Activated CD4-positive, alpha-beta T cell treated with anti-CD3 and anti-CD28 coated beads, Interleukin-10, Interleukin-2, amounts not matched to agents 100 ng/mL and 50 ng/mL, durations not matched to agents 16 hours and 8 hours (primary cell): Measurements from ENCODE around the gene DDX17.

Experiments
- DNase-seq: peaks from one replicate; pipeline ENCODE4 v3.0.0-alpha.2; 2020

The DDX17 gene

DNA sequence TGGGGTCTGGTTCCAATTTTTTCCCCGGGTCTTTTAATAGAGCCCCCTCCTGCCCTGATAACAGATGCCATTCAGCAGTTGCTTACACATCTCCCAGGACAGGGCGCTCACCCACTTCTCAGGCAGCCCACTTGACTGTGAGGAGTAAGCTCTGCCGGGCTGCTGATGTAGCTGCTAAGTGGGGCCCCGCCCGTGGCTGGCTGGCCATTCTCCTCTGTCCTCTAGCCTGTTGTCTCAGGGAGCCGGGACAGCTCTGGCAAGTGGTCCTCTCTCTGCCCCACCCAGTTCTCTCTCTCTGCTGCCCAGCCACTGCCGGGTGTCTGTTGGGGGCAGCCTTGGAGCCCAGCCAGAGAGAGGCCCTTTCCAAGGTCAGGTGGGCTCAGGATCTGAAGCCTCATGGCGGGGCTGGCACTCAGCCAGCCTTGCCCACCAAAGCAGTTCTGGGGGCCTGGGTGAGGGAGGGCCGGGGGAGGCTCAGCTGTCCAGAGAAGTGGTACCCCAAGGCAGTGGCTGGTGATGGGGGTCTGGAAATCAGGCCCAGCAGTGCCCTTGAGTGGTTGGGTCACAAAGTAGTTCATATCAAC lies 60.0 kb downstream of the DDX17 start:
- no peak for DNase-seq

DNA sequence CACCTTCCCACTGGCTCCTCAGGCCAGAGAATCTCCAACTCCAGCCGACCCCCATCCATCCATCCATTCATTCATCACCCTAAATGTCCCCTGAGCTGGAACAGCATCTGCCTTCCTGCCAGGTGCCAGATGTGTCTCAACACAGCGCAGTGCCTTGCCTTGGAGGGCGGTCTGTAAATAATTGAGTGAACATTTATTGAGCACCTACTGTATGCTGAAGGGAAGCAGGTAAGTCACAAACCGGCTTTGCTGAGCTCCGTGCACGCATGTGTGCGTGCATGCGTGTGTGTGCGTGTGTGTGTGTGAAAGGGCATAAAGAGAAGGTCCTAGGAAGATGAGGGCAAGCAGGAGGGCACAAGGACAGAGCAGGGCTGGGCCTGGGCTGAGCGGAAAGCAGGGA lies 61.3 kb downstream of the DDX17 start:
- DNase-seq = no peak

DNA sequence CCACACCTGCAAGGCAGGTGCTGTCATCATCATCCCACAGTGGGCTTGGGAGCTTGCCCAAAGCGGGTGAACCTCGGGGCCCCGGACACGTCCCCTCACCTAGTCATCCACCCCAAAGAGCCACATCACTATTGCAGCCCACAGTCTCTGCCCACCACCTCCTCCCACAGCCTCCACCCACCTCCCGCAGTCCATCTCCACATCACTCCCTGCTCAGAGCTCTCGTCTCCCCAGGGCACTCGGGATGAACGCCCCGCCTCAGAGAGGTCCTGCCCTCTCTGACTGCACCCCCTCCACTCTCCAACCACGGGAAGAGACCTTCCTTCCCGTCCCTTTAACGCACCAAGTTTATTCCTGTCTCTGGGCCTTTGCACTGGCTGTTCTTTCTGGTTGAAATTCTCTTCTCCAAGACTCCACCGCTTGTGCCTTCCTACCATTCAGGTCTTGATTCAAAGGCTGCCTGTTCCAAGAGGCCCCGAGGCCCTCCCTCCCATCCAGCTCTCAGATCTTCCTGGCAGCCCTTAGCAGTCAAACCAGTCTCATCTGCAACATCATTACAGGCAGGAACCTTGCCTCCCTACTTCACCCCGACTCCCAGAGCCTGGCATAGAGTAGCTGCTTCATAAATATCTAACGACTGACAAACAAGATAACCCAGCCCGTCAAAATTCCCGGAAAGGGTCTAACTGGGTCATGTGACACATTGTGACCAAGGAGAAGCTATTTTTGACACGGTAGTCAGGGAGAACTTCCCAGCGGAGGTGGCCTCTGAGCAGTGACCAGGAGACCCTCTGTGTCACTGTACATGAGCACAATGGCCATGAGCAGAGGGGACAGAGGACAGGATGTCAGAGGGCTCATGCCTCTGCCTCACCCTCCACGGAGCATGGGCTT lies 62.2 kb downstream of the DDX17 start:
- no peak for DNase-seq

DNA sequence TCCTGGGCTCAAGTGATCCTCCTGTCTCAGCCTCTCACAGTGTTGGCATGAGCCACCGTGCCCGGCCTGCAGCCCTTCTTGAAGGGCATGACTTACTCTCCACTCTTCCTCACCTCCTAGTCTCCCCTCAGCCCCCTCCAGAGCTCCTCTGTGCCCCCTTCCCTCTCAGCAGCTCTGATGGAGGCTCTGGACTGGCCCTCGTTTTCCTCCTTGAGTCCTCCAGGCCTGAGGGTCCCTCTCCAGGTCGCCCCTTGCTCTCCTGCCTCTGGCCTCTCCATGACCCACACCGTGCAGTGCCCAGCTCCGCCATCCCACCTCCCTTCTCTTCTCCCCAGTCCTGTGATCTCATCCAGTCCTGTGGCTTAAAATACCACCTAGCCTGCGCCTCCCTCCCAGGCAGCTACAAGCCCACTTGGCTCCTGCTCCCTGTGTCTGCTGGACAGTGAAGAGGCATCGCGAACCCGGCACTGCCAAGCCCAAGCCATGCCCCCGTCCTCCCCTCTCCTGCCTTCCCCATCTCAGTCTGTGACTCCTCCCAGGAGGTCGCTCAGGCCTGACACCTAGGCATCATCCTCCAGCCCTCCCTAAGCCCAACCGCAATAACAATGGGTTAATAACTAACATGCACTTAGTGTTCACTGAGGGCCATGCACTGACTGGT lies 63.0 kb downstream of the DDX17 start:
- no peak for DNase-seq

DNA sequence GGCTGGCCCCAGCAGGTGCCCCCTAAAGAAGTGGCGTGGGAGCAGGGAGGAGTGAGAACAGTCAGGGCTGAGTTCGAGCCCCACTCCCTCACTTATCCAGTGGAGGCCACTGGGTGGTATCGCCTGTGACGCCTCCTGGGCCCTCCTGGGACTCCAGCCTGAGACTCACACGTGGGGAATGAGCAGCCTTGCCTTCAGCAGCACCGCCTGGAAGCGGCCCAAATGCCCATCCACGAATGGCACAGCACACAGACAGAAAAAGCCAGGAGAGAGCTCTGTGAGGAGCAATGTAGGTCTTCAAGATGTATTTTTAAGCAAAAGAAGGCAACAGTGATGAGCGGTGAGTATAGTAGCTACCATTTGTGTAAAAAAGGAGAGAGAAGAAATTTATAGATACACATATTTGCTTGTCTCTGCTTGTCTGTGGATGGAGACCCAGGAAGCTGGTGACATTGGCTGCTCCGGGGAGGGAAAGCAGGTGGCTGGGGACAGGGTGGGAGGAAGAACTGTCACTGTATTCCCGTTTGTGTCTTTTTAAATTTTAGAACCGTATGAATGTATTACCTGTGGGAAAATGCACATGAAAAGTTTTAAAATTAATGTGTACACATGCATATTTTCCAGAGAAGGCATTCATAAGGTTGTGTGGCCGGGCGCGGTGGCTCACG lies 64.4 kb downstream of the DDX17 start:
- no peak for DNase-seq

DNA sequence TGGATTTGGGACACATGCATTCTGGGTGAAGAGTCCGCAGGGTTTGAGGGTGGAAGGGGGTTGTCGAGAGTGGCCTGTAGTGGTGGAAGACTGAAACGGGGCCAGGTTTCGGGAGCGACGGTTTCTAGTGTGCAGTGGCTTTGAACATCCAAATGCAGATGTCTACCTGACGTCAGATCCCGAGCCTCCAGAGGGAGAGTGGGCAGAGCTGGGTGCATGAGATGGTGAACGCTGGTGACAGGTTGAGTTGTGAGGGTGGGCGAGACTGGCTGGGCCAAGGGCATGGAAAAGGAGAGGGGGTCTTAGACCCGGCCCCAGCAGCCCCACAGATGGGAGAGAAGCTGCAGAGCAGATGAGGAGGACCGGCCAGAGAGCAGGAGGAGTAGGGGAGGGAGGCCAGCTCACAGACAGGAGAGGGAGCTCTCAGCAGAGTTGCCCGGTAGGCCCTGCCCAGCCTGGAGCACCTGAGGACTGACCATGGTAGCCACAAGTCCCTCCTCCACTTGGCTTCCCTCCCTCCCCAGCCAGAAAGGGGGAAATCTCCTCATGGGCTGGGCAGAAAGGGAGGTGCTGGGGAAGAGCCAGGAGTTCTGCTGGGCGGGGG lies 65.3 kb downstream of the DDX17 start:
- no peak for DNase-seq

DNA sequence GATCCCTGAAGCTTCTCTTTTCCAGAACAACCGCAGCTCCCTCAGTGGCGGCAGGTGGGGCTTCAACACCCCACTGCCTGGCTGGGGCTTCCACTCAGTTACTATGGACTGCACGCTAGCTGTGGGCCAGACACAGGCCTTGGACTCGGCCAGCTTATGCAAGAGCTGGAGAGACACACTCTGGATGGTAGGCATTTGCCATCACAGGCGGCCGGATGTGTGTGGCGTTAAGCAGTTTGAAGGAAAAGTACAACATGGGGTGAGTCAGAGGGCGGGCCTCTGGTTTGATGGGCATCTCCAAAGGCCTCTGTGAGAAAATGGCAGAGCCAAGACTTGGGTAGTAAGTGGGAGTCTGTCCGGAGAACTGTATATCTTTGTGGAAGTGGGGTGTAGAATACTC lies 68.7 kb downstream of the DDX17 start:
- DNase-seq = no peak

DNA sequence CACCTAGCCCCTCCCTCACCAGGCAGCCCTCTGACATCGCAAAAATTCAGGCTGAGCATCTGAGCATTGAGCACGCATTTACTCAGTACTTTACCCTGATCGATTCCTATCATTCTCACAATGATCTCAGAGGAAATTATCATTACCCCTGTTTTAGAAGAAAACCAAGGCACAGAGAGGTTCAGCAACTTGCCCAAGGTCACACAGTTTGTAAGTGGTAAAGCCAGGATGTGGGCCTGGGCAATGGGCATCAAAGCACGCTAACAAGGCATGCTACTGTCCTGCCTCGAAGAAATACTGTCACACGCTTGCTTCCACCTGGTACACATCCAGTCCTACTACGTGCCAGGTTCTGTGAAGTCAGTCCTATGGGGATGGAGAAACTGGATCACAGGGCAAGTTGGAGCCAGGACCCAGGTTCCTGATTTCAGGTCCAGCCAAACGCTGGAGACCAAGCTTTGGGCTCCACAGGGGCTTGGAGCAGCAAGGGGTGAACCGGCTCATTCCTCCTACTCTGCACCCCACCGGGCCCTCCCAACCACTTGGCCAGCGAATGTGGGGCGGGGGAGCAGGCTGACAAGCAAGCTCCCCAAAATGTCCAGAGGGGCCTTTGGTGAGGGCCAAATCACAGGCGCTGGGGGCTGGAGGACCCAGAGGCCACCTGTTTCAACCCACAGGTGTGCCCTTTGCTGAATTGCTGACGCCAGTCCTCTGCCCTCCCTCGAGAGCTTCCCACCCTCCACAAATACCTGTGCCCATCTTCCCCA lies 69.3 kb downstream of the DDX17 start:
- DNase-seq = no peak

DNA sequence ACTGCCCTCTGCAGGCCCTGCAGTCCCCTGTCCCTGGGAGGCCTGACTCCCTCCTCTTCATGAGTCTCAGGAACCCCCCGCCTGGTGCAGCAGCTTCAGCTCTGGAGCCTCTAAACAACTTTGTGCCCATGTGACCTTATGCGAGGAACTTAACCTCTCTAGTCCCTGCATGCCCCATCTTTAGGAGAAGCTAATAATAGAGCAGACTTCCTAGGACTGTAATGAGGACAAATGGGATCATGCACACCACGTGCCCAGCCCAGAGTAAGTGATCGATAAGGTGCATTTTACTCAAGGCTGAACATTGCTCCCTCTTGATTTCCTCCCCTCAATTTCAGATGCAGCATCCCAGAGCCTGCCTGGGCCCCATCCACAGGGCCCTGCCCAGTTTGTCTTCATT lies 70.1 kb downstream of the DDX17 start:
- DNase-seq = no peak

DNA sequence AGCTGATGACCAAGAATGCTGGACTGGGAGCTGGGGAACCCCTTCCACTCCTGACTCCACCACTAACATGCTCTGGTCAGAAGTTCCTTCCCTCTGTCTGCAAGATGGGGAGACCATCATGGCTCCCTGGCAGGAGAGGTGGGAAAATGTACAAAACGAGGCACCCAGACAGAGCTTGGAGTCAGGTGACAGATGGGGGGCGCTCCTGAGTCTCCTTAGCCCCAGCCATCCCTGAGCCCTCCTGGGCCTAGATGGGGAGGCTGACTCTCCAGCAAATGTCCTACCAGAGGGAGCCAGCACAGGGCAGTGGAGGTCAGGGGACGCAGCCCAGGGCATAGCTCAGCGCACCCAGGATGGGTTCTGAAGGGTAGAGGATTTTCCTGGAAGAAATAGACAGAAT lies 71.1 kb downstream of the DDX17 start:
- DNase-seq = no peak

DNA sequence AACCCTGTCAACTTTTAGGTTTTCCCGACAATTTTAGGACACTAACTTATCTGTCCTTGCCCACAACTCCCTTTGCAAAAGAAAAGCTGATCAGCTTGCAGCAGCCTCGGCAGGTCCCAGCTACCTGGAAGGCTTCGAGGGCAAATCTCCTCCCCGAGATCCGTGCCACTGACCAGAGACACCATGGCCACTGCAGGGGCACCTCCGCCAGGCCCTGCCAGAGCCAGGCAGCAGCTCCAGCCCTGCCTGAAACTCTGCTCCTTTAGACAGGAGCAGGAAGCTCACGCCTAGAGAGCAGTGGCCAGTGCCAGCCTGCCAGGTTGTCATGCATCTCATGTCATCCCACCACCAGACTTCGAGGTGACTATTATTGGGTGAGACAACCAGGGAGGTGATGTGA lies 72.2 kb downstream of the DDX17 start:
- DNase-seq = no peak
